ENCODE measurements around the gene UBE2Z. TPM values are rescaled to one million over a fixed set of nuclear protein-coding genes. Genes with fewer than 3 reads are reported as not detected.

Gene UBE2Z
- total RNA-seq, 2 experiments from 2014 or later, result 102 to 109 TPM

DNA sequence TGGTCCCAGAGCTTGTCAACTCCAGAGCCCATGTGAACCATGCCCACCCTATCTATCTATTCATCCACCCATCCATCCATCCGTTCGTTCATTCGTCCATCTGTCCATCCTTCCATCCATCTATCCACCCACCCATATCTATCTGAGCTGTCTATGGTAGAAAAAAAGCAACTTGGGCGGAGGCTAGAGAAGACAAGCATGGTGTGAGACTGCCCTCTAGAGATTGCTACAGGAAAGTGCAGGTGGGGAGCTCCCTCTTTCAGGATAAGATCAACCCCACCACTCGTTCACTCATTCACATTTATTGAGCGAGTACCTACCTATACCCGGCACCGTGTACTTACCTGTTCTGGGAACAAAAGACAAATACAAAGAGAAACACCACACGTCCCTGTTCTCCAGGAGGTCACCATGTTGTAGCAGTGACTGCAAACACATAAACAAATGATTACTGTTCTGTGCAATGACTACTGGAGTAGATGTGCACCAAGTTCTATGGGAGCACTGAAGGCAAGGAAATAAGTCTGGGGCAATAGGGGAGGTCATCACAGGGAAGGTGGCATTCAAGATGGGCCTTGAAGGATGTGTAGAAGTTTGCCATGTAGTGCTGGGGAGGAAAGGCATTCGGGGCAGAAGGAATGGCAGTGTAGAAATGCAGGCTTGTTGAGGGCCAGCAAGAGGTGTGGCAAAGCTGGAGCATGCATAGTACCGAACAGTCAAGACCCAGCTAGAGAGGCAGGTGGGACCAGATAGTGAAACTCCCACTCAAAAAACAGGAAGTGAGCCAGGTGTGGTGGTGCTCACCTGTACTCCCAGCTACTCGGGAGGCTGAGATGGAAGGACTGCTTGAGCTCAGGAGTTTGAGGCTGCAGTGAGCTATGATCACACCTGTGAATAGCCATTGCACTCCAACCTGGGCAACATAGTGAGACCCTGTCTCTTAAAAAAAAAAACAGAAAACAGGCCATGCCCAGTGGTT is 29.0 kb upstream of the UBE2Z start:
- POLR2A ChIA-PET, result interaction anchor here (1.5 kb wide), 1 partner anchor 65 kb away, joined by 3 read pairs; no protein-coding TSS in a partner anchor
- H3K27me3 Mint-ChIP-seq, result peaks cover 5% of the 10 kb centered on the region

DNA sequence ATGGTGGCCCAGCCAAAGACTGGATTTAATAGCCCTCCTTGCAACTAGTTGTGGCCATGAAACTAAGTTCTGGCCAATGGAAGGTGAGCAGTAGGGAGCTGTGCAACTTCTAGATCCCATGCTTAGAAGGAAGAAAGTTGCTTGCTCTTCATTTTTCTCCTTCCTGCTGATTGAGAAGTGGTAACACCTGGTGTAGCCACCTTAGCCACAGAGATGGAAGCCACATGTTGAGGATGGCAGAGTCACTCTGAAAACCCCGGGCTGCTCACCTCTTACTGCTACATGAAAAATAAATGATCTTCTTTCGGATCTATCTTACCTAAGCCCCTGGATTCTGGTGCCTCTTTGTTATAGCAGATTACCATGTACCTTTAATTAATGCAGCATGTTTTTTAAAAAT is 25.9 kb upstream of the UBE2Z start:
- POLR2A ChIA-PET, result no interaction called here
- CTCF ChIA-PET, result interaction anchor here (0.6 to 12.7 kb wide), 9 partner anchors 10 to 246 kb away, joined by 3 to 614 read pairs (median 3); partner anchors contain the start of genes ATP5MC1 and TTLL6
- intact Hi-C loops (cut with micrococcal nuclease), result no loop called here
- DNase-seq, result no peak
- H3K27me3 Mint-ChIP-seq, result peaks cover 3% of the 10 kb centered on the region
- H3K9me3 Mint-ChIP-seq, result no peaks in the 10 kb centered on the region
- no peaks in the 10 kb centered on the region for H3K4me1 Mint-ChIP-seq (ENCODE audit: low read depth)
- no peak overlapping the region for H3K4me3 Mint-ChIP-seq
- H3K27ac Mint-ChIP-seq, result no peak overlapping the region
- no peaks in the 10 kb centered on the region for H3K36me3 Mint-ChIP-seq

More for the DNA sequence above, 29.0 kb upstream of the UBE2Z start:
- Mint-ChIP-seq H3K27ac (no peak overlapping the region), H3K4me3 (no peak overlapping the region), H3K9me3 (no peaks in the 10 kb centered on the region), H3K36me3 (no peaks in the 10 kb centered on the region), H3K4me1 (ENCODE audit: low read depth) (no peaks in the 10 kb centered on the region)
- DNase-seq, result peak; percentile 64
- CTCF ChIA-PET, result interaction anchor here (0.6 to 12.7 kb wide), 55 partner anchors 10 to 506 kb away, joined by 3 to 614 read pairs (median 6); partner anchors contain the start of genes ATP5MC1, CALCOCO2, PRAC1 and PRAC2
- intact Hi-C loops (cut with micrococcal nuclease), result loop anchor here (1.0 to 2.0 kb wide), 4 partner anchors 65 to 200 kb away; no protein-coding TSS in a partner anchor

DNA sequence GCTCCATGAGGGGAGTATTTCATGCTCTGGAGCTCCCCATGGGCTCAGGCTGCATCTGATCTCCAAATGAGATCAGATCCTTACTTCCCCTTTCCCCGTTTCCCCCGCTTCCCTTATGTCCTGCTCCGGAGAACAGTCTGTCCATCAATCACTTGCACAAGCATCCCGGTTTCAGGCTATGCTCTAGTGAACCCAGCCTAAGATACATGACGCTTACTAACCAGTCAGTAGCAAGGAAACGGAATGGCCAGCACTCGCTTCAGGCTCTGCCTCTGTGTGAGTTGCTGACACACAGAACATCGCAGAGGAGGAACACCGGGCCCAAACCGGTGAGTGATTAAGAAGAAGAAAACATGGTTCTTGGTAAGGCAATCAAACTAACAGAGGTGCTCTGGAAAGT is 25.0 kb upstream of the UBE2Z start:
- Mint-ChIP-seq H3K27ac (no peak overlapping the region), H3K36me3 (no peaks in the 10 kb centered on the region), H3K9me3 (no peaks in the 10 kb centered on the region), H3K27me3 (no peaks in the 10 kb centered on the region), H3K4me1 (ENCODE audit: low read depth) (no peaks in the 10 kb centered on the region), H3K4me3 (no peak overlapping the region)
- CTCF ChIA-PET, result interaction anchor here (0.6 to 12.7 kb wide), 8 partner anchors 20 to 488 kb away, joined by 3 to 614 read pairs (median 9); partner anchors contain the start of gene TTLL6
- intact Hi-C loops (cut with micrococcal nuclease), result no loop called here
- DNase-seq, result no peak
- POLR2A ChIA-PET, result no interaction called here

DNA sequence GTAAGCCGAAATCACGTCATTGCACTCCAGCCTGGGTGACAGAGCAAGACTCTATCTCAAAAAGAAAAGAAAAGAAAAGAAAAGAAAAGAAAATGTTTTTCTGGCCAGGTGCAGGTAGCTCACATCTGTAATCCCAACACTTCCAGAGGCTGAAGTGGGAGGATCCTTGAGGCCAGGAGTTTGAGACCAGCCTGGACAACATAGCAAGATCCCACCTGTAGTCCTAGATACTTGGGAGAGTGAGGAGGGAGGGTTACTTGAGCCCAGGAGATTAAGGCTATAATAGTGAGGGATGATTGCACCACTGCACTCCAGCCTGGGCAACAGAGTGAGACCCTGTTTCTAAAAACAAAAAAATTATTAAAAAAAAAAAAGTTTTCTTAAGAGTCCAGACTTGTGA is 18.1 kb upstream of the UBE2Z start:
- H3K36me3 Mint-ChIP-seq, result peaks cover 9% of the 10 kb centered on the region
- H3K27ac Mint-ChIP-seq, result no peak overlapping the region
- H3K27me3 Mint-ChIP-seq, result no peaks in the 10 kb centered on the region
- CTCF ChIA-PET, result interaction anchor here (0.7 to 2.7 kb wide), 2 partner anchors 11 to 94 kb away, joined by 3 to 18 read pairs; no protein-coding TSS in a partner anchor
- POLR2A ChIA-PET, result no interaction called here
- peaks cover 25% of the 10 kb centered on the region for H3K4me1 Mint-ChIP-seq (ENCODE audit: low read depth)
- no peak for DNase-seq
- no peaks in the 10 kb centered on the region for H3K9me3 Mint-ChIP-seq
- intact Hi-C loops (cut with micrococcal nuclease), result no loop called here
- no peak overlapping the region for H3K4me3 Mint-ChIP-seq

DNA sequence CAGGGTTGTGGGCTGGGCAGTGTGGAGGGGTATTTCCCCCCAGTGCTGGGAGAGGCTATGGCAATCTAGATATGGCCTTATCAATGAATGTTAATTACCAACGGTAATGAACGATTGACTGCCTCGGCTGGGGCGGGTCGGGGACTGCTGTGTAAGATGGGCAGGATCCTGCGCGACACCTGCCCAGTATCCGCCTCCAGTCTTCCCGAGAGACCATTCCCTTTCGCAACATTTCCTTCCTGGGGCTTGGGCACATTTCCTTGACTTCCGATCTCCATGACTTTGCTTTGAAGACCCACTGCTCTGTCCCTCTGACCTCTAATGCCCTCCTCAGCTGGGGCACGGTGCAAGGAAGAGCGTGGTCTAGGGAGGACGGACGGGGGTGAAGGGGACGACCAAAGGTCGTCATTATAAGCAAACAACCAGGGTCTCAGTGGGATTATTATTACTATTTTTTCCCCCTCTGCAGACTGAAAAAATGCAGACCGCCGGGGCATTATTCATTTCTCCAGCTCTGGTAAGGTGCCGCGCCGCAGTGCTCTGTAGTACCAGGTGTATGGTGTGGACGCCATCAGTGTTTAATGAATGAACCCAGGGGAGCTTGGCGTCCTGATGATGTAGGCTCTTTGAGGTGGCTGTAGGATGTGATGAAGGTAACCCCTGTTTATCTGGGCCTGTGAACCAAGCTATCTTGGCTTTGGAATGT is 15.1 kb upstream of the UBE2Z start:
- intact Hi-C loops (cut with micrococcal nuclease), result loop anchor here (1.0 to 2.0 kb wide), 5 partner anchors 15 to 300 kb away; partner anchors contain the start of genes CALCOCO2, SNF8 and UBE2Z
- CTCF ChIA-PET, result interaction anchor here (0.5 to 3.7 kb wide), 11 partner anchors 8 to 784 kb away, joined by 3 to 25 read pairs (median 7); no protein-coding TSS in a partner anchor
- H3K9me3 Mint-ChIP-seq, result no peaks in the 10 kb centered on the region
- H3K36me3 Mint-ChIP-seq, result peaks cover 26% of the 10 kb centered on the region
- H3K4me1 Mint-ChIP-seq (ENCODE audit: low read depth), result peaks cover 34% of the 10 kb centered on the region
- H3K27ac Mint-ChIP-seq, result peak overlapping the region; percentile 96
- DNase-seq, result peak; percentile 24
- POLR2A ChIA-PET, result interaction anchor here (0.6 to 4.0 kb wide), 7 partner anchors 8 to 734 kb away, joined by 3 to 68 read pairs (median 5); partner anchors contain the start of genes SNF8 and UBE2Z
- H3K4me3 Mint-ChIP-seq, result peak overlapping the region; percentile 98
- H3K27me3 Mint-ChIP-seq, result no peaks in the 10 kb centered on the region

DNA sequence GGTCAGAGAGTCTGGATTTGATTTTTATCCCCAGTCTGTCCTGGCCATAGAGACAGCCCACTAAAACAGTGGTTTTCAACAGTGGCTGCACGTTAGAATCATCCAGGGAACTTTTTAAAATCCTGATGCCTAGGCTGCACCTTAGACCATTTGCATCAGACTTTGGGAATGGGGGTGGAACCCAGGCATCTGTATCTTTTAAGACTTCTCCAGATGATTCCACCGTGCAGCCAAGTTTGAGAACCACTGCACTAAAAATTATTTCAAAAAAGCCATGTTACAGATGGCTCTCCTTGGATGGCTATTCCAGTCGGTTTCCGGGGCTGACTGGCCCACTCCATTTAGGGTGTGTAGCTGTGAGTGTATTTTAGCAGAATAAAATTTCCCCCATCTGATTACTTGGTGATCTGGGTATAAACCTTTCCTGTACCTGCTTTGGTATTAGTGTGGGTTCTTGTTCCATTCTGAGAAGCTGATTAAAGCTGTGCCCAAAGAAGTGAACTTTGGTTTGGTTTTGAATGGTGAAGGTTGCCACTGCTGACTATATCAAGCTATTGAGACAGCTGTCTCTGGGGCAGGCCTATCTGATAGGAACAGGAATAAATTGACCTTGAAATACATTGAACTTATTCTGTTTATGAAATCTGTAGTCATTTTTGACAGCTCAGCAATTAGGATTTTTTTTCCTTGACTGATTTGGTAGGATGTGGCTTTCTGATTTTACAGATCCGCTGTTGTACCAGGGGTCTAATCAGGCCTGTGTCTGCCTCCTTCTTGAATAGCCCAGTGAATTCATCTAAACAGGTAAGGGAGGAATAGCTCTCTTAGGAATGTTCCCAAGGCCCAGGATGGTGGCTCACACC is 14.3 kb upstream of the UBE2Z start:
- CTCF ChIA-PET, result interaction anchor here (0.5 to 3.7 kb wide), 8 partner anchors 9 to 783 kb away, joined by 3 to 25 read pairs (median 8); no protein-coding TSS in a partner anchor
- Mint-ChIP-seq H3K4me1 (ENCODE audit: low read depth) (peaks cover 34% of the 10 kb centered on the region), H3K4me3 (peak overlapping the region; percentile 98), H3K36me3 (peaks cover 32% of the 10 kb centered on the region), H3K27me3 (no peaks in the 10 kb centered on the region), H3K27ac (peak overlapping the region; percentile 96), H3K9me3 (no peaks in the 10 kb centered on the region)
- POLR2A ChIA-PET, result interaction anchor here (0.7 to 4.0 kb wide), 5 partner anchors 7 to 51 kb away, joined by 3 to 68 read pairs (median 16); partner anchors contain the start of genes SNF8 and UBE2Z
- intact Hi-C loops (cut with micrococcal nuclease), result loop anchor here (2.0 kb wide), 1 partner anchor 299 kb away; no protein-coding TSS in a partner anchor
- DNase-seq, result no peak

DNA sequence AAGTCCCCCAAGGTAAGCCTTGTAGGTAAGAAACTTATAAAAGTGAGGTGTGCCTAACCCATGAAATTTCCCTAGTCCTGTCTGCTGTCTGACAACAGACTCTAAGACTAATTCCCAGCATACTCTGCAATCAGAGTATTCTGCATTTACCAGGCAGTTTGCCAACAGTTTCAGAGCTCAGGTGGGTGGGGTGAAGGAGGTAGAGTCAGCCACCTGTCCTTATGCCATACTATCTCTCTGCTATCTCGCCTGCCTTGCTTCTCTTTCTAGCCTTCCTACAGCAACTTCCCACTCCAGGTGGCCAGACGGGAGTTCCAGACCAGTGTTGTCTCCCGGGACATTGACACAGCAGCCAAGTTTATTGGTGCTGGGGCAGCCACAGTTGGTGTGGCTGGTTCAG is 13.3 kb upstream of the UBE2Z start:
- Mint-ChIP-seq H3K36me3 (peaks cover 33% of the 10 kb centered on the region), H3K4me3 (no peak overlapping the region), H3K27ac (no peak overlapping the region), H3K9me3 (no peaks in the 10 kb centered on the region), H3K4me1 (ENCODE audit: low read depth) (peaks cover 34% of the 10 kb centered on the region), H3K27me3 (no peaks in the 10 kb centered on the region)
- DNase-seq, result no peak
- CTCF ChIA-PET, result interaction anchor here (1.2 to 3.7 kb wide), 2 partner anchors 10 to 91 kb away, joined by 3 to 25 read pairs; no protein-coding TSS in a partner anchor
- intact Hi-C loops (cut with micrococcal nuclease), result no loop called here
- POLR2A ChIA-PET, result interaction anchor here (4.0 kb wide), 1 partner anchor 14 kb away, joined by 68 read pairs; the partner anchor contains the start of gene UBE2Z

DNA sequence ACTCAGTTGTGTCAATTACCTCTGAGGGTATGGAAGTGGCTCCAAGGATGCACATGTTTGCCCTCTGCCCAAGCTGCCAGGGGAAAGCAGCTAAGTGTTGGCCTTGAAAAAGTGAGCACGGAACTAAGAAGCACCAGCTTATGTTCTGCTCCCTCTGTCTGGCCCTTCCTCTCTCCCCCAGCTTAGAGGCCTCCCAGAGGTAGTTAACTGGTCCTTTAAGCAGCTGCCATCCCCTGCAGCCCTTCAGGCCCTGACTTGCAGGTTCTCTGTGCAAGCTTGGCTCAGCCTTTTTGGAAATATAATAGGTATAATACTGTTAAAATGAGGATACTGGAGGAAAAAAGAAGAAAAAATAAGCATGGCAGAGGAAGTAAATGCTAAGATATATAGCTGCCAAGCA is 7.0 kb upstream of the UBE2Z start:
- no peak overlapping the region for H3K4me3 Mint-ChIP-seq
- H3K27me3 Mint-ChIP-seq, result no peaks in the 10 kb centered on the region
- peaks cover 4% of the 10 kb centered on the region for H3K4me1 Mint-ChIP-seq (ENCODE audit: low read depth)
- peaks cover 16% of the 10 kb centered on the region for H3K36me3 Mint-ChIP-seq
- intact Hi-C loops (cut with micrococcal nuclease), result no loop called here
- no peak overlapping the region for H3K27ac Mint-ChIP-seq
- H3K9me3 Mint-ChIP-seq, result no peaks in the 10 kb centered on the region
- no peak for DNase-seq
- CTCF ChIA-PET, result no interaction called here
- POLR2A ChIA-PET, result interaction anchor here (0.6 to 1.3 kb wide), 3 partner anchors 8 to 1576 kb away, joined by 3 read pairs; partner anchors contain the start of gene ATP5MC1

DNA sequence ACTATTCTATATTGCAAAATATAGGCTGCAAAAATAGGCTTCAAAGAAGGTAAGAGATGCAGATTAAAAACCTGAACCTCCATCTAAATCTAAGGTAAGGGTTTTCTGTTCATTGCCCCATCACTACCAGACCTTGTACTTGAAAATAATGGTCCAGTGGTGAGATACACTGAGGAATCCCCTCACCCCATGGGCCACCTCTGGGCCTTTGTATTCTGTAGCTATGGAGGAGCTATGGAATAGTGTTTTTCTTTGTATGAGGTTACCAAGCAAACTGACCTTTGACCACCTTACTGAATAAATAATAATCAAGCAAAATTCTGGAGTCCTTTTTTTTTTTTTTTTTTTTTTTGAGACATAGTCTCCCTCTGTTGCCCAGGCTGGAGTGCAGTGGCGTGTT is 4.8 kb upstream of the UBE2Z start:
- H3K4me1 Mint-ChIP-seq (ENCODE audit: low read depth), result peaks cover 6% of the 10 kb centered on the region
- H3K27ac Mint-ChIP-seq, result no peak overlapping the region
- H3K4me3 Mint-ChIP-seq, result no peak overlapping the region
- peaks cover 4% of the 10 kb centered on the region for H3K36me3 Mint-ChIP-seq
- H3K9me3 Mint-ChIP-seq, result no peaks in the 10 kb centered on the region
- intact Hi-C loops (cut with micrococcal nuclease), result no loop called here
- ChIA-PET POLR2A (interaction anchor here (0.6 to 0.8 kb wide), 3 partner anchors 10 to 68 kb away, joined by 3 to 4 read pairs (median 3); partner anchors contain the start of gene ATP5MC1), CTCF (no interaction called here)
- no peaks in the 10 kb centered on the region for H3K27me3 Mint-ChIP-seq
- no peak for DNase-seq

DNA sequence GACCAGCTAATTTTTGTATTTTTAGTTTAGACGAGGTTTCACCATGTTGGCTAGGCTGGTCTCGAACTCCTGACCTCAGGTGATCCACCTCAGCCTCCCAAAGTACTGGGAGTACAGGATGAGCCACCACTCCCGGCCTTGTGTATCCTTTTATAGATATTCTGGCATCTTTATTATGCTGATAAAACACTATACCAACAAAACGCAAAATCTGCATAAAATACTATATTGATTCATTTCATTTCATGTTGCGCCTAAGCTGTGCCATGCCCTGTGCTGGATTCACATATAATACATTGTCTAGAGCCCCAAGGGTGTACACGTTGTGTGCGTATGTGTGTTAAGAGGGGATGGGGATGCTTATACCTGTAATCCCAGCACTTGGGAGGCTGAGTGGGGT is 3.8 kb upstream of the UBE2Z start:
- Mint-ChIP-seq H3K4me1 (ENCODE audit: low read depth) (peaks cover 6% of the 10 kb centered on the region), H3K4me3 (no peak overlapping the region), H3K27ac (no peak overlapping the region), H3K27me3 (no peaks in the 10 kb centered on the region), H3K9me3 (no peaks in the 10 kb centered on the region), H3K36me3 (peaks cover 3% of the 10 kb centered on the region)
- POLR2A ChIA-PET, result no interaction called here
- CTCF ChIA-PET, result interaction anchor here (0.6 to 2.6 kb wide), 2 partner anchors 11 to 226 kb away, joined by 3 to 9 read pairs; partner anchors contain the start of gene ATP5MC1
- intact Hi-C loops (cut with micrococcal nuclease), result no loop called here
- DNase-seq, result no peak

Data from activated CD4-positive, alpha-beta memory T cell treated with anti-CD3 and anti-CD28 coated beads for 36 hours (primary cell).